GM21825 (cell line): ENCODE measurements around the gene NOC3L.

Source experiments
- ATAC-seq: cut with Tn5 transposase; IDR thresholded peaks from one replicate; pipeline ENCODE4 v1.9.1; 2021; ENCODE audit warnings: mild to moderate bottlenecking, moderate library complexity; ENCODE audit not compliant: unreplicated experiment

Gene NOC3L

DNA sequence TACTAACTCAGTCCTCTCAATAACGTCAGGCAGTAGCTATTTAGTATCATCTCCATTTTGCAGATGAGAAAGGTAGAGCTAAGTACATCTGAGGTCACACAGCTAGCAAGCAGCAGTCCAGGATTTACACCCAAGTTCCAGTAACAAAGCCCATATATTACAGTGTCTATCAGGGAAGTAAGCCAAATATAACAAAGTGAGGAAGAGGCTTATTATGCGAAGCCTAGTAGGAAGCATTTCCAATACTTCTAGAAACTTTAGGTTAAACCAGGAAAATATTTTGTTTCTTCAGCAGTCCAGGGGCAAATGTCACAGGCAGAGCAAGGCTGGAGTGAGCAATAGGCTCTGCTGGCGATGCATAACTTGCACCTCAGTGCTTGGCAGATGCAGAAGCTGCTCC lies 53.9 kb downstream of the NOC3L start:
- ATAC-seq = no peak

DNA sequence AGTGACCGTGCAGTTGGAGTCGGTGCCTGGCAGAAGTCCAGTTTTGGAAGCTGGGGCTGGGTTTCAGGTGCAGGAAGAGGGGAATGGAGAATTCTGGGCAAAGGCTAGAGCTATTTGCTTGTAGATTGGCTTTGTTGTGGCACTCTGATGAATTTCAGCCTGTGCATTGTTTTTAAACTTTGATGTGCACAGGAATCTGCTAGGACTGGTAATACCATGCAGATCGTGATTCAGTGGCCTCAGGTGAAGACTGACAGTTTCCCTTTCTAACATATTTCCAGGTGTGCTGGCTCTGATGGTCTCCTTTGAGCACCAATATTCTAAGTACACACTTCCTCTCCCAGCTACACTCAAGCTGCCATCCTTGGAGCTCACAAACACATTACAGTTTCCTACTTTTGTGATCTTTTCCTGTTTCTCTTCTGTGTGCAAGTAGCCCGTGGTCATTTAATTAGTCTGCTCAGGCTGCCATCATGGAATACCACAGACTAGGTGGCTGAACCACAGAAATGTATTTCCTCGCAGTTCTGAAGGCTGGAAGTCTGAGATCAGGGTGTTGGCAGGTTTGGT lies 55.6 kb downstream of the NOC3L start:
- no peak for ATAC-seq

DNA sequence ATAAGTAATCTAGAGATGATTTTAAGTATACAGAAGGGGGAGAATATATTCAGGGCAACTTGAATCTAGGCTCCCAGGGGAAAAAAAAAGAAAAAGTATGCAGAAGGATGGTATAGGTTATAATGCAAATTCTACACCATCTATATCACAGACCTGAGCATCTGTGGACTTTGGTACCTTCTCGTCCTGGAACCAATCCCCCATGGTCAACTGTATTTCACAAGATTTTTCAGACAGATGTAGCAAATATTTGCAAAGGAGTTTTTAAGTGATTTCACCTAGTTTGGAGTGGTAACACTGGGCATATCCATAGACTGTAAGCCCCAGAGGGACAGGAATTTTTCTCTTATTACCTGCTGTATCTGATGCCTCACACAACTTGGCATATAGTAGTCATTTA lies 58.8 kb downstream of the NOC3L start:
- ATAC-seq = no peak

DNA sequence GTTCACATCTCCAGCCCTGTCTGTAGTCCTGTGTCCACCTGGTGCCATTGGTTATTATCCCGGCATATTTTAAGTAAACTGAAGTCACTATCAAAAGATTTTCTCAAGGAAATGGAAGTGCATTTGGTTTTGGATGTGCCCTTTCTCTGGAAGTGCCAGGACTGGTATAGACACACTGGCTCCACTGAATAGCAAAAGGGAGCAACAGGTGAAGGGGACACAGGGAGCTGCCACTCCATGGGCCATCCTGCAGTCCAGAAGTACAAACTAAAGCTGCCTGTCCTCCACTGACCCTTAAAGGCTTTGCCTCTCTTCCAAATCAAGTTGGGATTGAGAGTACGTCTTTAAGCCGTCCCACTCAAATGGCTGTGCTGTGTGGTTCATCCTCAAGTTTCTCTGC lies 62.7 kb downstream of the NOC3L start:
- ATAC-seq = no peak

DNA sequence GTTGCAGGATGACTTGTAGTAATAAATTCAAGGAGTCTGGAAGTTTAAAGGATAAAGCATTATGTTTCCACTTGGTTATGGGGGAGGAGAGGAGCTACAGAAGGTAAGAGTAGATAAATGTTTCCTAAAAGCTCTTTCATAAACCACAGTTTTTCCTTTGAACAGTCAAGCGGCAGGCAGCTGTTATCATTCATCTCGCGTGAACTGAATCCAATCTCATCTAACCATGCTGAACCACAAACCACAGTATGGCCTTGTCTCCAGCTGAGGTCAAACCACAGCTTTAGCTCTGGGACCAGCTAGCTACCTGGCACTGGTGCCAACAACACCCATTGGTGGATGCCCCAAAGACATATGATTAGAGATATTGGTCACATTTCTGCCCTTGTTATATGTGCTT lies 63.3 kb downstream of the NOC3L start:
- no peak for ATAC-seq

DNA sequence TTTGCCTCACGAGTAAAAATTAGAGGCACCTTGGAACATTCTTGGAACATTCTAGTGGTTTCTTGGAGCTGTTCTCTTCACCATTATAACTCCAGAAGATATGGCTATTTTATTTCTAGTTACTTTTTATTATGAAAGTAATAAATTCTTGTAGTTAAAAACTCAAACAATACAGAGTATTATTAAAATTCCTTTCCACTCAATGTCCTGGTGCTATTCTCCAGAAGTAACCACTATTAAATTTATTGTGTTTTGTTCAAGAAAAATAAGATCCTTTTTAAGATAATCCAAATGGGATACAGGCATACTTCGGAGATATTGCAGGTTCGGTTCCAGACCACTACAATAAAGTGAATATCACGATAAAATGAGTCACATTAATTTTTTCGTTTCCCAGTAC lies 68.6 kb downstream of the NOC3L start:
- no peak for ATAC-seq

DNA sequence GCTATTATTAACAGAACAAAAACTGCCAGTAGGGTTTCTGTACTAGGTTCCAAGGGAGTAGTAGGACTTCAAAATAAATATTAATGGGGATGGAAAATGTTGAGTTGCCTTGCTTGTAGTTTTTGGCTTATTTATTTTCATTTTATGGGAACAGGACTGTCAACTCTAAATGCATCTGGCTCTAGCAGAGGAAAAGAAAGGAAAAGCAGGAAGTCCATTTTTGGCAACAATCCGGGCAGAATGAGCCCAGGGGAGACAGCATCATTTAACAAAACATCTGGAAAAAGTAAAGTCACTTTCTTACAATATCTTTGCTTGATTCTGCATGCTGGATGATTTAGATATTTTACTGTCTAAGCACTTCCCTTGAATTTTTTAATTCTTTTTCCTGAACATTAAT lies 69.4 kb downstream of the NOC3L start:
- ATAC-seq = no peak

DNA sequence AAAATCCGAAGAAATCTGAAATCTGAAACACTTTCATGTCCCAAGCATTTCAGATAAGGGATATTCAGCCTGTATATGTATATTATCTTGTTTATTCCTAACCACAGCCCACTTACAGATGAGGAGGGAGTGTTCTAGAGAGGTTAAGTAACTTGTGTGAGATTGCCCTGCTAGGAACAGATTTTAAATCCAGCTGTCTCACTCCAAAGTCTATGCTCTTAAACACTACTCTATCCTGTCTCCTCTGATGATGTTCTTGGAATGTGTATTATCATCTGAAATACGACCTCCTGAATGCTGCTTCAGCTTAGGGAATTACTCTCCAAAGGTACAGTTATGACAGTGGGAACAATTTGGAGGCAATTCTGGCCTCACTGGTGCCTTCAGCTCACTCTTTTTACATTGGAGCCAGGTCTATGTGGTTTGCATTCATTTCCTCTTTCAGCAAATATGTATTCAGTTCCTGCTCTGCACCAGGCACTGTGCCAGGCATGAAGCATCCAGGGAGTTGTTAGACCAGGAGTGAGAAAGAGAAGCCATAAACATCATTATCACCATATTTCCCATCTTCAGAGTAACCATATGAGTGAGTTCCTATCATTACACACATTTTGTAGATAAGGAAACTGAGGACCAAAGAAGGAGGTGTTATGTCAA lies 70.2 kb downstream of the NOC3L start:
- no peak for ATAC-seq

DNA sequence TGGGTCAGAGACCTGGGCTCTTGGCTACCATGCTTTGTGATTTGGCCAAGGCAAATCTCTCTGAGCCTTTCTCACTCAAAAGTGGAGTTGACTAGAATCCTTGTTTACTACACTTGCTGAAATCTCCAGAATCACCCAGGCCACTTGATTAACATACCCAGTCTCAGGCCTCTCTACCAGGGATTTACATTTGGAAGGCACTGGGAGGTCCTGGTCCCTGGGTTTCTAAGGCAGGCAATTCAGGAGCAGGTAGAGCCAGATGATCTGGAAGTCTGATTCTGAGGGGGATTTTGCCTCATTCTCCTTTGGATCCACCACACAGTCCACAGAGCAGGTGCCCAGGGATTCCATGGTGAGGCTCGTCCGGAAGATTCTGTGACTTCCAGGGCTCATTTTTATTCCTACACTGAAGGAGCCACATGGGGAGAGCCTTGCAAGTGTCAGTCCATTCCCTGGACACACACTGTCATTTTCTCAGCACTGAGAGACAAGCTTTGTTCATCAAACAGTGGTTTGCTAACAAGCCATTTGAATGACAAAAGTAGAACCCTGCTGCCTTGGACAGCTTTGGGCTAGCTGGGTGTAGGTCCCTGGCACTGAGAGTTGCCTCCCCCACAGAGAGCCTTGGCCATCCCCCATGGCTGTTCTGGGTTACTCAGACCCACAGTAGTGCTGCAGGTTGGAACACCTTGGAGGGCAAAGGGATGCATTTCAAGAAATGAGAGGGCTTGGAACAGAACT lies 74.2 kb downstream of the NOC3L start:
- ATAC-seq = no peak

DNA sequence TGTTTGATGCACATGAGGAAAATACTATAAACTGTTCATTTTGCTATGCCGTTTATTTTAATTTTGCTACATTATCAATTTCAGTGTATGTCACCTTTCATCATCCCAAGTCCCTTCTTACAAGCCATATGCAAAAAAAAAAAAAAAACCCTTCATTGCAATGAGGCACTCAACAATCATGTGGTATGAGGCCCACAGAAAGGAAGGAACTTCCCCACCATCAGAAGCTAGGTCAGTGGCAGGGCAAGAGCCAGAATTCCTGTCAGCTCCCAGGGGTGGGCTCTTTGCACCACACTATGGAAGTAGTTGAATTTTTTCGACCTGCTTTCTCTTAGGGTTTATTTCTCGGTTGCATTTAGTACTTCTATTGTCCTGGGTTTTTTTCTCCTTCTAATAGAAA lies 75.4 kb downstream of the NOC3L start:
- ATAC-seq = no peak

DNA sequence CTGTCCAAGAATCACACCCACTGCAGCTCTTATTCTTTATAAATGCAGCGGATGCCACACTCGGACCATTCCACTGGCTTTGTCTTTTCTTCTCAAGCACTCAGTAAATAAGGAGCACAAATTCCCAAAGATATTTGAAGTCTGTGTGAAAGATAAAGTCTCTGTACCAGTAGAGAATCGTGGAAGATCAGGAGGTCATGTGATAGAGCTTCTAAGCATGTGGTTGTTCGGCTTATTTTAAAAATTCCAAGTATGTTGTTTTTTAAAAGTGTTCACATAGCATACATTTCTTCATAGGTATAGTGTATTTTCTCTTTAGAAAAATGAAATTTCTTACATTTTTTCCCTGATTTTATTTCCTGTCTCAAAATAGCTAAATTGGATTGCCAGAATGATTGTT lies 75.8 kb downstream of the NOC3L start:
- no peak for ATAC-seq

DNA sequence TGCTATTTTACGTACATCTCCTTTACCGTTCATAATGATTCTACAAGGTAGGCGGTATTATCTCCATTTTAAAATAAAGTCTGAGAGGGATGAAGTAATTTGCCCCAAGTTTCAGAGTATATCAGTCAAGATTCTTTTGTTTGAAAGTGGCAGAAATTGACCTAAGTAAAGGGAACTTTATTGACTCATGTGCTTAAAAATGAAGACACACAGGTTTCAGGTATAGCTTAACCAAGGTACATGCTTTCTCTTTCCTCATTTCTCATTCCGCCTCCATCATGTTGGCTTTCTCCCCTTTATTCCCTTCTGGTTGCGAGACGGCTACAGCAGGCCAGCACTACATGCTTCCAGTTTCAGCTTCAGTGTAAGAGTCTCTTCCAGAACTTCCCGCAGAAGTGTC lies 77.5 kb downstream of the NOC3L start:
- ATAC-seq = no peak
